HEK293T (cell line): ENCODE data around the gene TOPBP1.

Experiments used
- BHLHE40 ChIP-seq: fragments of 450-650 bp; IDR thresholded peaks from 2 replicates; pipeline ENCODE4 v1.6.1; 2016; ENCODE audit warnings: mild to moderate bottlenecking, moderate library complexity, borderline replicate concordance
- ELF4 ChIP-seq: fragments of 450-650 bp; IDR thresholded peaks from 2 replicates; pipeline ENCODE4 v1.6.1; 2017; ENCODE audit warnings: antibody characterized with exemption
- FOXA1 ChIP-seq: fragments of 450-650 bp; IDR thresholded peaks from 2 replicates; pipeline ENCODE4 v1.6.1; 2016; ENCODE audit warnings: mild to moderate bottlenecking
- FOXM1 ChIP-seq: fragments of 450-650 bp; IDR thresholded peaks from 2 replicates; pipeline ENCODE4 v1.6.1; 2017; ENCODE audit warnings: mild to moderate bottlenecking, borderline replicate concordance
- LEF1 ChIP-seq: fragments of 450-650 bp; IDR thresholded peaks from 2 replicates; pipeline ENCODE4 v1.6.1; 2017; ENCODE audit warnings: mild to moderate bottlenecking, borderline replicate concordance
- SP1 ChIP-seq: fragments of 450-650 bp; IDR thresholded peaks from 2 replicates; pipeline ENCODE4 v1.6.1; 2017
- SUZ12 ChIP-seq: fragments of 450-650 bp; IDR thresholded peaks from 2 replicates; pipeline ENCODE4 v1.6.1; 2016; ENCODE audit warnings: mild to moderate bottlenecking
- ZNF384 ChIP-seq: fragments of 450-650 bp; IDR thresholded peaks from 2 replicates; pipeline ENCODE4 v1.6.1; 2016

DNA sequence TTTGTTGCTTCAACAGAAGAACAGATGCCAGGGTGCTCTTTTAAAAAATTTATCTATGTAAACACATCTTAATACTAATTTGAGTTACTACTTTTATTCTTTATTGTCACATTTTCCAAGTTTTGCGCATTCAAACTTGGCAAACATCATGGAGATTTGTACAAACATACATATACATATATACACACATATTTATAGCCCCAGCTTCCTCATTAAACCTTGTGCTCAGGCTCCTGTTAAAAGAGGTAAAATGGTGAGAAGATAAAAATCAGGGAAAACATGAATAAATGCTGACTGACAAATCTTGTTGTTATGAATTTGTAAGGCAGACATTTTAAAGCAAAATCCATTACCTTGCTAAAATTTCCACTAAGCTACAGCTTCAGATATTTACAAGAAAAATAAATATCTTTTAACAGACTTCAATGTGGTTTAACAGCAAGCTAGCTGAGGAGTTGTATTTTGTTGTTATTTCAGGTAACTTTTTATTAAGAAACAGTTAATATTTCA lies 61.1 kb downstream of the TOPBP1 start:
- TF ChIP-seq BHLHE40 (no peak), FOXM1 (no peak), LEF1 (no peak), FOXA1 (no peak), ZNF384 (no peak), SP1 (no peak), SUZ12 (no peak), ELF4 (no peak)
